Fibroblast of skin of left quadriceps (primary cell): ENCODE measurements around the gene SLC30A4.
"Not testable (repeated sequence)": the region's sequence is repeated elsewhere in the genome, so short reads cannot be mapped to it uniquely, and the experiment has no call there.

Source experiments
- DNase-seq, 2 experiments: peaks; one replicate each; pipeline ENCODE4 v3.0.0-alpha.2; 2013; ENCODE audit warnings: low read depth in 2 of 2

Gene SLC30A4, protein sequence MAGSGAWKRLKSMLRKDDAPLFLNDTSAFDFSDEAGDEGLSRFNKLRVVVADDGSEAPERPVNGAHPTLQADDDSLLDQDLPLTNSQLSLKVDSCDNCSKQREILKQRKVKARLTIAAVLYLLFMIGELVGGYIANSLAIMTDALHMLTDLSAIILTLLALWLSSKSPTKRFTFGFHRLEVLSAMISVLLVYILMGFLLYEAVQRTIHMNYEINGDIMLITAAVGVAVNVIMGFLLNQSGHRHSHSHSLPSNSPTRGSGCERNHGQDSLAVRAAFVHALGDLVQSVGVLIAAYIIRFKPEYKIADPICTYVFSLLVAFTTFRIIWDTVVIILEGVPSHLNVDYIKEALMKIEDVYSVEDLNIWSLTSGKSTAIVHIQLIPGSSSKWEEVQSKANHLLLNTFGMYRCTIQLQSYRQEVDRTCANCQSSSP

DNA sequence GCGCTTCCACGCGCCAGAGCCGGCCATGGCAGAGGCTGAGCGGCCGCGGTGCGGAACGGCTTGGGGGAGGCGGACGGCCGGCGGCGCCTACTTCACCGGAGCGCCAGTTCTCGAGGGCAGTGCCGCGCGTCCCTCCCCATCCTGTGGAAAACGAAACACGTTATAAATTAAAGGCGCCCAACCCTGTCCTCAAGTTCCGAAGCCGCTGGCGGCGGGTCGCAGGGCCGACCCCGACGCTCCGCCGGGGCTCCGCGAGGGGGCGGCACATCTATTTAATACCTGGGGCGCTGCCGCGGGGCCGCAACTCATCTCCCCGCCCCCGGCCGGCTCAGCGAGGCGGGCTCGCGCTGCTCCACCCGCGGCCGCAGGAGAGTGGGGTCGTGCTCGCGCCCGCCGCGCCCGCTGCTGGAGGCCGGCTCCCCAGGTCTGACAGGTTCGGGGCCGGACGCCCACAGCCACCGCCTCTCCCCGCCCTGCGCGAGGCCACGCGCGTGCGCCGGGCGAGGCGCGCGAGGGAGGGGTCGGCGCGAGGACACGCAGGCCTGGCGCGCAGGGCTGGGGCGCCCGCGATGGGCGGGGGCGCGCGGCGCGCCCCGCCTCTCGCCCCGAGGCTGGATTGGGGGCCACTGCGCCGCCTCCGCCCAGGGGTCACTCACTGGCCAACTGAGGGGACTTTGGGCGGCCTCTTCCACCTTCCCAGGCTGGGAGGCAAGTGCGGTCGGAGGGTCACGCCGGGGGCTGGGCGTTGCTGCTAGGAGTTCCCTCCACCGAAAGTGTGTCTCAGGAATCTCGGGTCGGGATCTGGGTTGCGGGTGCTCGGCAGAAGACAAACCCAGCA is at the start of gene SLC30A4:
TSS of gene SLC30A4 (minus strand) at position 428 of the 838 bp plus-strand sequence. CDS start at position 27, 401 bp downstream.
- peak in 1 of 2 experiments; percentile 19 for DNase-seq

DNA sequence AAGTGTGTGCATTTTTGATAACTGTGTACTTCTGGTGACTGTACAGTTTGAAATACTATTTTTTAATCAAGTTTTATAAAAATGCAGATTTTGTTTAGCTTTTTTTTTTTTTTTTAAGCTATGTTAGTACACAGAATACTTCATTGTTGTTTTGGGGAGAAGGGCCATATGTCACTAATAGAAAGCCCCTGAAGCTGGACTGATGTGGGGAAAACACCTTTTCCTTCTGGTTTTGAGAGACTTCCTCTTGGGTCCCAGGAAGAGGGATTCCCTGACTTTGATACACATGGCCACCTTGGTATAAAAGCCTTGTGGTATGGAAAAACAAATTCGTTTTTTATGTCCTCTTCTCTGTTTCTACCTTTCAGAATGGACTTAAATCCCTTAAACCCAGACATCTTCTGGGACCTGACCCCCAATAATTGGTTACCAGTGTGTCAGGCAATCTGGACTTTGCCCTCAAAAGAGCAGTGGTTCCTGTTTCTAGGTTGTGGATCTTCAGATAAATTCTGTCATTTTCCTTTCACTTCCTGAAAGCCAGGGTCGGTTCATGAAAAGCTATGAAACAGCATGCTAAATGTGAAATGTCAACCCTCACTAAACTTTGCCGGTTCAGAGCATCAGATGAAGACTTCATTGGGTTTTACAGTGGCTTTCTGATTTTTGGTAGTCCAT is 33.5 kb upstream of the SLC30A4 start:
- no peak for DNase-seq

DNA sequence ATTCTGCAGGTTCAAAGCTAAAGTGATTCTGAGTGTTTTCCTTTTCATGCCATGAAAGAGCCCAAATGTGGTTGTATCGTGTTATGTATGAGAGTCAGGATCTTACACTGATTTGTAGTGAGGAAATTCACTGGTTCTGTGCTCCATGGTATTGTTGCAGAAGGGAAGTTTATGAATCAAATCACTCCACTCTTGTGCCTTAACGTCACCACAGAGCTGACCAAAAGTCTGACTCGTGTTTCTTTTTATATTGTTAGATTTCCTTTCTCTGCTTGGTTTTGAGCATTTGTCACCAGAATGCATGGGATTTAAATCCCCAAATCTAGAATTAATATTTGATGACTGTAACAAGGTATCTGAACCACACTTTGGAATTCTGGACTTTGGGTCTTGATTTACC is 29.1 kb upstream of the SLC30A4 start:
- no peak for DNase-seq

DNA sequence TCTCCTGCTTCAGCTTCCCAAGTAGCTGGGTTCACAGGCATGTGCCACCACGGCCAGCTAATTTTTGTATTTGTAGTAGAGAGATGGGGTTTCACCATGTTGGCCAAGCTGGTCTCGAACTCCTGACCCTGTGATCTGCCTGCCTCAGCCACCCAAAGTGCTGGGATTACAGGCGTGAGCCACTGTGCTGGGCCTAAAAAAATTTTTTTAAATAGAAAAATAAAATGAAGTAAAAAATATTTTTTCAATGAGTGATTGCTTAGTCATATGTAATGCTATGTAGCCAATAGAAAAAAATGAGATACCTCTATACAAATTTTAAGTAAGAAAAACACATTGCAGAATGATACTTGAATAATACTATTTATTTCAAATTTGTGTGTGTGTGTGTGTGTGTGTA is 27.9 kb upstream of the SLC30A4 start:
- DNase-seq = peak; percentile 12 to 29

DNA sequence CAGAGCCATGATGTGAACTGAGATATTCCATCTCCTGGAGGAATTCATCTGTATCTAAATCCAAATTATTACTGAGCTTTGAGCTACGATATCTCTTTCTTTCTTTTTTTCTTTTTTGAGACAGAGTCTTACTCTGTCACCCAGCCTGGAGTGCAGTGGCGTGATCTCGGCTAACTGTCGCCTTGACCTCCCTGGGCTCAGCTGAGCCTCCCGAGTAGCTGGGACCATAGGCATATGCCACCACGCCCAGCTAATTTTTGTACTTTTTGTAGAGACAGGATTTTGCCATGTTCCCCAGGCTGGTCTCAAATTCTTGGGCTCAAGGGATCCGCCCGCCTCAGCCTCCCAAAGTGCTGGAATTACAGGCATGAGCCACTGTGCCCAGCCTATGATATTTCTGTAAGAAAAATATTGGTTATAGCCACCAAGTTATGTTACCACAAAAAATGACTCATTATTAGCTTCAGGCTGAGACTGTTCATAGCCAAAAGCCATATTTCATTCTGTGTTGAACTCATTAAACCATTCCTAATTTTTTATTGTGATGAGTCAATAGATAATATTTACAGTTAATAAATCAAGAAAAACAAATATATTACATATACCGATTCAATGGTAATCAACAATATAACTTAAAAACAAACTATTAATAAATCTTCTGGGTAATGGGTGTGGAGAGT is 27.1 kb upstream of the SLC30A4 start:
- peak; percentile 66 to 75 for DNase-seq

DNA sequence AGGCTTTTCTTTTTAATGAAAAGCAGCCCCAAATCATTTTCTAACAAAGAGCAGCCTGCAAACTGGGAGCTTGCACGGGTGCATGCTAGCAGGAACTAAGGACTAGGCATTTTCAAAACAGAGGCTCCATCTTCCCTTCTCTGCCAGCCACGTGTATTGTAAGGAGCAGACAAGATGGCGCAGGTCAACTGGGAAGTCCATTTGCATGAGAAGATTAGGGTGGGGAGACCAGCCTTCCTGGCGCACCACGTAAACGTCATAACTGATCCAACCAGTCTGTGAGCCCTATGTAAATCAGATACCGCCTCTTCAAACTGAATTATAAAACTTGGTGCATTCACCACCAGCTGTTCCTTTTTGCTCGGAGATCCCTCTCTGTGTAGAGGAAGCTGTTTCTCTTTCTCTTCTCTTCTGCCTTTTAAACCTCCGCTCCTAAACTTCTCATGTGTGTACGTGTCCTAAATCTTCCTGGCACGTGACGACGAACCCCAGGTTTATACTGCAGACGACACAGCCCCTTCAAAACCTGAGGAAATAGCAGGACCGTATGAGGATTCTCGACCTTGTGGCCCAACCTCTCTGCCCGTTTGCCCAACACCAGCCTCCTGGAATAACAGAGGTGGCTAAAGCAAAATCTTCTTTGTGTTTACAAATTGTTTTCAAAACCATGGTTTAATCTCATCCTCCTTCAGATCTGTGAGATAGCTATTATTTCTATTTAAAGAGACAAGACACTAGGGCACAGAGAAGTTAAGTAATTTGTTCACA is 26.4 kb upstream of the SLC30A4 start:
- DNase-seq = no peak

DNA sequence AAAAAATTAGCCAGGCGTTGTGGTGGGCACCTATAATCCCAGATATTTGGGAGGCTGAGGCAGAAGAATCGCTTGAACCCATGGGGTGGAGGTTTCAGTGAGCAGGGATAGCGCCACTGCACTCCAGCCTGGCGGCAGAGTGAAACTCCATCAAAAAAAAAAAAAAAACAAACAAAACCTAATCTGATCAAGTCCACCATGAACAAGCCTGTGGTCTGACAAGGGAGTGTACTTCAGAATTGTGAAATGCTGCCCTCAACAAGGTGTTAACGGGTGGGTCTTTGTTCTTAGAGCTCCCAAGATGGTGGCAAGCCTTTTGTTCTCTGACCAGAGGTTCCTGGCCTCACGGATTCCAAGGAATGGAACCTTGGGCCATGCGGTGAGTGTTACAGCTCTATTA is 24.2 kb upstream of the SLC30A4 start:
- no peak for DNase-seq

DNA sequence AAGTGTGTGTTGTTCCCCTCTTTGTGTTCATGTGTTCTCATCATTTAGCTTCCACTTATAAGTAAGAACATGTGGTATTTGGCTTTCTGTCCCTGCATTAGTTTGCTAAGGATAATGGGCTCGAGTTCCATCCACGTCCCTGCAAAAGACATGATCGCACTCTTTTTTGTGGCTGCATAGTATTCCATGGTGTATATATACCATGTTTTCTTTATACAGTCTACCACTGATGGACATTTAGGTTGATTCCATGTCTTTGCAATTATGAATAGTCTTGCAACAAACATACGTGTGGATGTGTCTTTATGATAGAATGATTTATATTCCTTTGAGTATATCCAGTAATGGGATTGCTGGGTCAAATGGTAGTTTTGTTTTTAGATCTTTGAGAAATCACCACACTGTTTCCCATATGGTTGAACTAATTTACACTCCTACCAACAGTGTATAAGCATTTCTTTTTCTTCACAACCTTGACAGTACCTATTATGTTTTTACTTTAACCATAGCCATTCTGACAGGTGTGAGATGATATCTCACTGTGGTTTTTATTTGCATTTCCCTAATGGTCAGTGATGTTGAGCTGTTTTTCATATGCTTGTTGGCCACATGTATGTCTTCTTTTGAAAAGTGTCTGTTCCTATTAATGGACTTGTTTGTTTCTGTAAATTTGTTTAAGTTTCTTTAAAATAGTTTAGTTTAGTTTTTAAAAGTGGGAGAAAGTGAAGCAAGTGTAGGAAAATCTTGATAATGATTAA is 21.9 kb upstream of the SLC30A4 start:
- no peak for DNase-seq

DNA sequence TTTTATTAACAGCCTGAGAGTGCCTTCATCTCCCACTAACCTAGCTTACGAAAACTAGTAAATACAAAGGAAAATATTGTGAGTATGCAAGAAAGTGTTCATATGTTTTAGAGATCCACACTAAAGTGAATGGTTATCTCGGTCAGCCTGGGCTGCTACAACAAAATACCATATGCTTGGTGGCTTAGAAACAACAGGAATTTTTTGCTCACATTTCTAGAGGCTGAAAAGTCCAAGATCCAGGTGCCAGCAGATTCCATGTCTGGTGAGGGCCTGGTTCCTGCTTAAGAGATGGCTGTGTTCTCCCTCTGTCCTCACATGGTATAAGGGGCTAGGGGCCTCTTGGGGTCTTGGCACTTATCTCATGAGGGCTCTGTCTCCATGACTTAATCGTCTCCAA is 20.5 kb upstream of the SLC30A4 start:
- no peak for DNase-seq

DNA sequence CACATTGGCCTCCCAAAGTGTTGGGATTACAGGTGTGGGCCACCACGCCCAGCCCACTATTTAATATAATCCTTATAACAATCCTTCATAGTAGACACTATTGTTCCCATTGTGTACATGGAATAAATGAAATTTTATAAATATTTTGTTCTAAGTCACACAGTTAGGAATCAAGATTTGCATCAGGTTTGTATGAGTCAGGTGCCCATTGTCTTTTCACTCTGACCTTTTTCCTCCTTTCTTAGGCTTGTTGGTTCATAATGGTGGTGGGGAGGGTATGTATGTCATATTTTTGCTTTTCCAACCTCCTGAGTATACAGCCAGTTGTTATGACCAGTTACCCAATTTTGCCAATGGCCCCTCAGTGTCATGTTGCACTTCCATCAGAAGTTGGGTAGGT is 18.0 kb upstream of the SLC30A4 start:
- DNase-seq = no peak

DNA sequence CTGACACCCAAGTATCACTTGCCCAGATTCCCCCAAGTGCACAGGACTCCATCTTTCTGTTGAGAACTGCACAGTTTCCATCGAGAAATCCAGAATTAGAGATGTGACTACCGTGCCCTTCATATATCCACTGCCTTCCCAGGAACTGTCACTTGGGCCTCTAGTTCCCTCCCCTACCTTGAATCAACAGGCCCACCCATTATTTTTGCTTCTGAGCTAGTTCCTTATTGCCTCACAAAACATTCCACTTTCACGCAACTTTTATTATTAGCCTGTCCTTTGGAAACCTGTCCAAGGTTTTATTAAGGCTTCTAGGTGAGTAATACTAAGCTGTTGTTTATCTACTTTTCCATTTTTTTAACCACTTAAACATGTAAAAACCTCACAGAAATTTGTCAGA is 17.1 kb upstream of the SLC30A4 start:
- DNase-seq = no peak

DNA sequence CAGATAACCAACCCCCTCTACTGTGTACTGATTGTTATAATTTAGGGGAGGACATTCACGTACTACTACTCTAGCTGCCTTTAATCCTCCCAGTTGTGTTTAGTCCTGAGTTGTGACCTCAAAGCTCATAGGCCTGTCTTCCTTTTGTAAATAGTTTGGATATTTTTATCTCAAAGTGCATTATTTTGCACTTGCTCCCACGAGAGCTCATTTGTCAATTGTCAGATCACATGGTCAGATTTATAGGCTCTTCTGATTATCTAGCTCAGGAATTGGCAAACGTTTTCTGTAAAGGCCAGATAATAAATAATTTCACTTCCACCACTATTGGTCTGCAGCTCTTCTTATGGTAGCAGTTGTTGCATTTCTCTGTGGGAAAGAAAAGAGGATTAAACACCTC is 14.4 kb upstream of the SLC30A4 start:
- no peak for DNase-seq

DNA sequence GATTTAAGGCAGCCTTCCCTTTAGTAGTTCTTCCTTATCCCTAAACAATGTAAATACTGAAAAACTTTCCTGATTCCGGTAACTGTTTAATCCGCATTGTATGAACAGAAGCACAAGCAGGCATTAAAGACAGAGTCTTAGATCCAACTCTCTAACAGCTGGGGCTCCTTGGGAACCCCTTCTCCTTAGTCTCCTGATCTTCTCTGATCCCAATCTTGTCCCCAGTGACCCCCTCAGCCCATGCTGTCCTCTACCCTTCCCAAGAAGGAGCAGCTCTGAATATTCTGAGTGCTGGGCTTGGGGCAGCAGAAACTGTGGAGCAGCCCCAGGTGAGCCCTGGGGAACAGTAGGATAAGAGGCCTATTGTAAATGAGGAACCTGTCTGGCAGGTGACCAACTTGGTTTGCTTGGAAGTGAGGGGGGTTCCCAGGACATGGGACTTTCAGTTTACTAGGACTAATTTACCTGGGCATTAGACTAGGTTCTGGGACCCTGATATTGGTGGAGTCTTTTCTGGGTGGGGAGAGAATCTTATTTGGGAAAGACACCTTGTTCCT is 13.0 kb upstream of the SLC30A4 start:
- DNase-seq = no peak

DNA sequence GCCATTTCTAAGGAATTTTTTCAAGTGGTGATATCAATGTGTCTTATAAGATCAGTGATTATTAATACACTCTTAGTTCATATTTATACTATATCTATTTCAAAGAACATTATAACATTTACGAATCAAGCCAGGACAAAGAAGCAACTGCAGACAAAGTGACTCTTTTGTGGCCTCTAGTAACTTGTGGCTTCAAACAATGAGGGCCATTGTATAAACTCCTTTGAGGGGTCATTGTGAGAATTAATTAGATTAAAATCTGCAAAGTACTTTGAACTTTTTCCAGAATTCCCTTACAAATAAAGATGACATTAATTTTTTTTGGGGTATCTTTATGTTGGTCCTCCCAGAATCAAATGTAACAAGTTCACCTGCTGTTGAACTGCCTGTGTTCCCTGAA is 12.3 kb upstream of the SLC30A4 start:
- no peak for DNase-seq

DNA sequence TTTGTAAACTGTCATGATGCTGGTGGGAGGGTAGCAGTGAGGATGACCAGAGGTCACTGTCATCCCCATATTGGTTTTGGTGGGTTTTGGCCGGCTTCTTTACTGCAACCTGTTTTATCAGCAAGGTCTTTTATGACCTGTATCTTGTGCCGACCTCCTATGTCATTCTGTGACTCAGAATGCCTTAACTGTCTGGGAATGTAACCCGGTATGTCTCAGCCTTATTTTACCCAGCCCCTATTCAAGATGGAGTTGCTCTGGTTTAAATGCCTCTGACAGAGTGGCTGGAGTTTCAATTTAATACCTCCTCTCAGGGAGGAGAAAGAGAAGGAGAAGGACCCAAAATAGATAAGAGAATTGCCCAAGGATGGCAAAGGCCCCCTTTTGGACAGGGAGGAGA is 10.3 kb upstream of the SLC30A4 start:
- not testable (repeated sequence) for DNase-seq

DNA sequence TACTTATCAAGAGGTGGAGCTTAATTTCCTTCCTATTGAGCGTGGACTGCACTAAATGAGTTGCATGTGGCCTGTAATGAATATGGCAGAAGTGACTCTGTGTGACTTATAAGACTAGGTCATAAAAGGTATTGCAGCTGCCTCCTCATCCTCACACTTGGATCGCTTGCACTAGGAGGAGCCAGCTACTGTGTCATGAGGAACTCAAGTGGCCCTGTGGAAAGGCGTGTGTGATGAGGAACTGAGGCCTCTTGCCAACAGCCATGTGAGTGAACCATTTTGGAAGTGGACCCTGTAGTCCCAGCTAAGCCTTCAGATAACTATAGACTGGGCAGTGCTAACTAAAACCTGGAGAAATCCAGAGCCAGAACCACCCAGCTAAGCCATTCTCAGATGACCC is 7.1 kb upstream of the SLC30A4 start:
- DNase-seq = no peak

DNA sequence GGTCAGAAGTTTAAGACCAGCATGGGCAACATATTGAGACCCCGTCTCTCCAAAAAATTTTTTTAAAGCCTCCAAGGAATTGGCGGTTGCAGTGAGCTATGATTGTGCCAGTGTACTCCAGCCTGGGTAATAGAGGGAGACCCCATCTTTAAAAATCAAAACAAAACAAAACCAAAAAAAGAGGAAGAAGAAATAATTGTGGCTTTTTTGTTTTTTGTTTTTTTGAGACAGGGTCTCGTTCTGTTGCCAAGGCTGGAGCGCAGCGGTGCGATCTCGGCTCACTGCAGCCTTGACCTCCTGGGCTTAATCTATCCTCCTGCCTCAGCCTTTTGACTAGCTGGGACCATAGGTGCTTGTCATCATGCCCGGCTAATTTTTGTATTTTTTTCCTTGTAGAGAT is 4.5 kb upstream of the SLC30A4 start:
- no peak for DNase-seq

DNA sequence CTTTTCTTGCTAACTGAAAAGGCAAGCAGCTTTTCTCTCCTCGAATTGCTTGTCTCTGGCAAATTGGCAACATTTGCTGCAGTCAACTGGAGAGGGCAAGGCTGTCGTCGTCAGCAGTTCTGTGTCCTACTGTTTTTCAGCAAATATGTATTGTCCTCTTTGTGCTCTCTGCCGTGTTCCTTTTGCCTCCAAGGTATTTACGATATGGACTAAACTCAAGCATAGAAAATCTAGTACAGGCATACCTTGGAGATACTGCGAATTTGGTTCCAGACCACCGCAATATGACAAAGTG is 558 bp upstream of the SLC30A4 start:
- DNase-seq = no peak

DNA sequence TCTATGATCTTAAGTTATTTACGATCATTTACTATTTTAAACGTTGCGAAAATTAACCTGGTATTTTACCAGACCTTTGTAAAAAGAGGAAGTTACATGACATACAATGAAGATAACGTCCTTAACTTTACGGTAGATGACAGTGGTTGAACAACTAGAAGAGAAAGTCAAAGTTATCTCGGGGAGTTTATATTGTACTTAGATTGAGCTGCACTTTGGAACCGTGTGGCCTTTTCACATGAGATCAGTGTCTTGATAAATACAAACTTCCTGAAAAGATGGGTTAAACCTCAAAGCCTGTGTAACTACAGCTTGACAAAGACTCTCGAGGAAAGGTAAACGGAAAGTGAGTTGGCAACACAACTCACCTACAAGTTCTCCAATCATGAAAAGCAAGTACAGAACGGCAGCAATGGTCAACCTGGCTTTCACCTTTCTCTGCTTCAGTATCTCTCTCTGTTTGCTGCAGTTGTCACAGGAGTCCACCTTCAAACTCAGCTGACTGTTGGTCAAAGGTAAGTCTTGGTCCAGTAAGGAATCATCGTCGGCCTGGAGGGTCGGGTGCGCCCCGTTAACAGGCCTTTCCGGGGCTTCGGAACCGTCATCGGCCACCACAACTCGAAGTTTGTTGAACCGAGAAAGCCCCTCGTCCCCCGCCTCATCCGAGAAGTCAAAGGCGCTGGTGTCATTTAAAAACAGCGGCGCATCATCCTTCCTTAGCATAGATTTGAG is 793 bp downstream of the SLC30A4 start:
- no peak for DNase-seq
